Muscle layer of duodenum (tissue), 2 donors: ENCODE results near the gene DGLUCY.
"Not testable (repeated sequence)": the region's sequence is repeated elsewhere in the genome, so short reads cannot be mapped to it uniquely, and the experiment has no call there.

ENCODE experiments used
- H3K27ac ChIP-seq: one replicate; pipeline ENCODE4 v1.7.0; 2013; ENCODE audit warnings: mild to moderate bottlenecking, low read length
- H3K27me3 ChIP-seq: one replicate; pipeline ENCODE4 v1.7.0; 2013; ENCODE audit warnings: low read depth, mild to moderate bottlenecking, control low read depth, low read length
- H3K36me3 ChIP-seq, 2 donors: one replicate each; pipeline ENCODE4 v1.7.0; 2013; ENCODE audit warnings: low read length in 2 of 2, control low read depth in 1 of 2, mild to moderate bottlenecking in 1 of 2; ENCODE audit not compliant: insufficient read depth in 2 of 2, control insufficient read depth in 1 of 2
- H3K4me1 ChIP-seq, 2 donors: one replicate each; pipeline ENCODE4 v1.7.0; 2013; ENCODE audit warnings: low read length in 2 of 2, mild to moderate bottlenecking in 2 of 2, control low read depth in 1 of 2, moderate library complexity in 1 of 2; ENCODE audit not compliant: insufficient read depth in 2 of 2, control insufficient read depth in 1 of 2
- H3K4me3 ChIP-seq, 2 donors: one replicate each; pipeline ENCODE4 v1.7.0; 2013; ENCODE audit warnings: low read length in 2 of 2, low read depth in 1 of 2, mild to moderate bottlenecking in 1 of 2
- H3K9me3 ChIP-seq, 2 donors: one replicate each; pipeline ENCODE4 v1.7.0; 2013; ENCODE audit warnings: low read length in 2 of 2, control low read depth in 1 of 2, mild to moderate bottlenecking in 1 of 2; ENCODE audit not compliant: control insufficient read depth in 1 of 2
- donor health status: healthy.

DGLUCY gene

DNA sequence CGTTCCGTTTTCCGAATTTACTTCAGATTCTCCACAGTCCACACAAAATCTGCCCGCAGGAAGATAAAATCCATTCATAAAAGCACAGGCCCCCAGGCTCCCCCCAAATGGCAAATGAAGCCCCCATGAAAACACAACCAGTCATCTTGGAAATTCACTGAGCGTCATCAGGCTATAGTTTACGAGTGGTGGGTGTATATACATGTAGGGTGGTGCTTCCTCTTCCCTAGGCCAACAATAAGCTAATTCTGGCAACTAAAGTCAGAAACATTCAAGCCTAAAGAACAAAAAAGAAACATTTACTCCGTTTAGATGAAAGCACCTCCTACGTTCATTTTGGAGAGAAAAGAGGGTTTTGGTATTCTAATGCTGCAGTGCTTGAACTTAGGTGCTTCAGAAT lies 124.8 kb downstream of the DGLUCY start:
- H3K36me3 ChIP-seq: no peaks in the 10 kb centered on the region
- peaks cover 0 to 3% of the 10 kb centered on the region in 2 donors for H3K9me3 ChIP-seq
- no peak overlapping the region for H3K27ac ChIP-seq
- H3K4me3 ChIP-seq: no peak overlapping the region
- H3K27me3 ChIP-seq: no peaks in the 10 kb centered on the region
- peaks cover under 1 to 5% of the 10 kb centered on the region in 2 donors for H3K4me1 ChIP-seq

DNA sequence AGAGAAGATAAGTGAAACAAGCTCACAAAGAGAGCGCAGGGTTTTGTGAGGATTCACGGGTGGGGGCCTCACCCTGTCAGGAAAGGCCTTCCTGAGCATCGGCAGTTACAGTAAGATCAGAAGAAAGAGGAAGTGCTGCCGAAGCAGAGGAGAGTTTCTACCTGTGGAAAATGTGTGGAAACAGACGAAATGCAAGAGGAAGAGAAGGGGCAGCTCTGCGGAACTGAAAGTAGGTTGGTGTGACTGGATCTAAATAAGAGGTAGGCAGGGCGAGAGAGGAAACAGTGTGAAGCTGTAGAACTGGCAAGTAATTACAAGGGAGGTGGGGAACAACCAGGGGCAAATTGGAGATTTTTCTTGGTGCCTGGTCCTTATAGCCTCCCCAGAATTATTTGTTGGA lies 128.0 kb downstream of the DGLUCY start:
- peaks cover 5 to 15% of the 10 kb centered on the region in 2 donors for H3K4me1 ChIP-seq
- H3K27me3 ChIP-seq: no peaks in the 10 kb centered on the region
- no peaks in the 10 kb centered on the region for H3K36me3 ChIP-seq
- H3K4me3 ChIP-seq: no peak overlapping the region
- H3K9me3 ChIP-seq: no peaks in the 10 kb centered on the region
- no peak overlapping the region for H3K27ac ChIP-seq

DNA sequence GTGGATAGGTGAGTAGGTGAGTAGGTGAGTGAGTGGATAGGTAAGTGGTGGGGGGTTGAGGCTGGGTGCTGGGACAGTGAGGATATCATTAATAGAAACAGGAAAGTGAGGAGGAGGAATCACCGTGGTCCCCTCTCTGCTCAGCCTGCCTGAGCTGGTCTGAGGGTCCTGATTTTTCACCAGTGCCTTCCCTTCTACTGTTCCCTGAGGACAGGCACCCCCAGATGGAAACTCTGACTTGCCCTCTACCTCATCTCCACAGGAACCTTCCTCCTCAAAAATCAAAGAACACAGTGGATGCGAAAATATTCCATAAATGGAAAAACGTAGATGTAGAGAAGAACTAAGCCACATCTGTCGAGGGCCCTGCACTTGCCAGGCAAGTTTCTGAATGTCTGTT lies 128.8 kb downstream of the DGLUCY start:
- Histone ChIP-seq H3K4me1 (peaks cover 5 to 15% of the 10 kb centered on the region in 2 donors), H3K9me3 (peaks cover 0 to 2% of the 10 kb centered on the region in 2 donors), H3K4me3 (peak overlapping the region in 1 of 2 donors; percentile 27), H3K27ac (peak overlapping the region; percentile 45), H3K27me3 (no peaks in the 10 kb centered on the region), H3K36me3 (no peaks in the 10 kb centered on the region)

DNA sequence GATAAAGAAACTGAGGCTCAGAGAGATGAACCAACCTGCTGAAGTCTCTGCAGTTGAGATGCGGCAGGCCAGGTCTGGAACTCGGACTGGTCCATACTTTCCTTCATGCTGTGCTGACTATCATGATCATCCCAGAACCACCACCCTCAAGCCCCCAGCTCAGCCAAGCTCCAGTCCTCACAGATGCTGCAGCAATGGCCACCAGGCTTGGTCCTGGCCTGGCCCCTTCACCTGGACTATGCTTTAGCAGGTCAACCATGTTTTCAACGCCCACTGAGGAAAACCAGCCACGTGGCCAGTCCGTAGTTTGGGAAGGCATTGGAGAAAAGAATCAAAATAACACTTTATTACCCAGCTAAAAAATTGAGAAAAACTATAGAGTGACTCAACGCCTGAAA lies 129.2 kb downstream of the DGLUCY start:
- peak overlapping the region; percentile 45 for H3K27ac ChIP-seq
- no peaks in the 10 kb centered on the region for H3K27me3 ChIP-seq
- H3K4me1 ChIP-seq: peaks cover 5 to 15% of the 10 kb centered on the region in 2 donors
- H3K36me3 ChIP-seq: no peaks in the 10 kb centered on the region
- H3K9me3 ChIP-seq: peaks cover 0 to 3% of the 10 kb centered on the region in 2 donors
- peak overlapping the region in 1 of 2 donors; percentile 27 for H3K4me3 ChIP-seq

DNA sequence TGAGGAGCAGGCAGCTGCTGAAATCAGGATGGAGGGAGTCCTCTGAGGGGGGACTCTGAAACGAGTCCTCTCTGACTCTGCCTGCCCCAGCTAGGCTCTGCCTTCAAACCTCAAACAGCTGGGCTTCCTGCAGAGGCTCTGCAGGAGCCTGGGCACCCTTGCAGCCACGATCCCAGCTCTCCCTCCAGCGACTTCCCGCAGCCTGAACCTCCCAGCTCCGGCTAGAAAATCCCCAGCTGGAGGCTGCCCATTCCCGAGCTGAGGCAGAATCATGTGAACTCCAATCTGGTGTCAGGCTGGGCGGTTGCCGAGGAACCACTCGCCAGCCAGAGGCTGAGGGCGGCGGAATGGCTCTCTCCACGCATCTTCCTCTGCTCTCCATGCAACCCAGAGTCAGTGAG lies 130.6 kb downstream of the DGLUCY start, which contains the start of gene GPR68:
GPR68 (minus strand) TSS at position 204 of the 401 bp plus-strand sequence. CDS start 9,654 bp downstream, outside the sequence.
- Histone ChIP-seq H3K27ac (peak within 1 kb of the TSS; percentile 45), H3K9me3 (peaks cover 0 to 3% of the 10 kb centered on the region in 2 donors), H3K27me3 (no peaks in the 10 kb centered on the region), H3K4me3 (peak within 1 kb of the TSS; percentile 19 to 27), H3K4me1 (peaks cover 5 to 15% of the 10 kb centered on the region in 2 donors), H3K36me3 (no peaks in the 10 kb centered on the region)

DNA sequence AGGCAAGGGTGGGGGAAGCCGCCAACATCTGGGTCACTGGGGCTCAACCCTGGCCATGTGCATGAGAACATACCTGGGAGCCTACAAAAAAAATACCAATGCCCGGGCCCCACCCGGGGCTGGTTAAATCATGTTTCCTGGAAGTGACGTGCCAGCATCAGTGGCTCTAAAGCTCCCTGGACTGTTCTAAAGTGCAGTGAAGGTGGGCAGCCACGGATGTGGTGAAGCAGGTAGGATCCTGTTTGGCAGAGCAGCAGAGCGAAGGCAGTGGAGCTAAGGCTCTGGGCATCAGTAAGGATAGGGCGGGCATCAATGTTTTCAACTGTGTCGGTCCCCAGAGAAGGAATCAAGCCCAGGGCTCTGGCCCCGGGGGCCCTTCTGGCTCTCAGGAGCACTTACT lies 131.2 kb downstream of the DGLUCY start:
- H3K27me3 ChIP-seq: no peaks in the 10 kb centered on the region
- no peak overlapping the region for H3K27ac ChIP-seq
- H3K9me3 ChIP-seq: peaks cover 0 to 3% of the 10 kb centered on the region in 2 donors
- peaks cover 5 to 15% of the 10 kb centered on the region in 2 donors for H3K4me1 ChIP-seq
- H3K4me3 ChIP-seq: peak overlapping the region in 1 of 2 donors; percentile 19
- no peaks in the 10 kb centered on the region for H3K36me3 ChIP-seq

DNA sequence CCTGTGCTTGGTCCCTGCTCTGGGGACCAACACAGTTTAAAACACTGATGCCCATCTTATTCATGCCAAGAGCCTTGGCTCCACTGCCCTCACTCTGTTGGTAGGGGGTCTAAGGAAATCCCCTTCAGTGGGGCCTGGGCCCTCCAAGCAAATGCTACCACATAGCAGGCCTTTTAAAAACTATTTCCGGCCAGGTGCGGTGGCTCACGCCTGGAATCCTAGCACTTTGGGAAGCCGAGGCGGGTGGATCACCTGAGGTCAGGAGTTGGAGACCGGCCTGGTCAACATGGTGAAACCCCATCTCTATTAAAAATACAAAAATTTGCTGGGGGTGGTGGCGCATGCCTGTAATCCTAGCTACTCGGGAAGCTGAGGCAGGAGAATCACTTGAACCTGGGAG lies 131.7 kb downstream of the DGLUCY start:
- H3K27me3 ChIP-seq, H3K4me3 ChIP-seq, H3K9me3 ChIP-seq, H3K27ac ChIP-seq, H3K36me3 ChIP-seq: not testable (repeated sequence)
- peaks cover 5 to 19% of the 10 kb centered on the region in 2 donors for H3K4me1 ChIP-seq

DNA sequence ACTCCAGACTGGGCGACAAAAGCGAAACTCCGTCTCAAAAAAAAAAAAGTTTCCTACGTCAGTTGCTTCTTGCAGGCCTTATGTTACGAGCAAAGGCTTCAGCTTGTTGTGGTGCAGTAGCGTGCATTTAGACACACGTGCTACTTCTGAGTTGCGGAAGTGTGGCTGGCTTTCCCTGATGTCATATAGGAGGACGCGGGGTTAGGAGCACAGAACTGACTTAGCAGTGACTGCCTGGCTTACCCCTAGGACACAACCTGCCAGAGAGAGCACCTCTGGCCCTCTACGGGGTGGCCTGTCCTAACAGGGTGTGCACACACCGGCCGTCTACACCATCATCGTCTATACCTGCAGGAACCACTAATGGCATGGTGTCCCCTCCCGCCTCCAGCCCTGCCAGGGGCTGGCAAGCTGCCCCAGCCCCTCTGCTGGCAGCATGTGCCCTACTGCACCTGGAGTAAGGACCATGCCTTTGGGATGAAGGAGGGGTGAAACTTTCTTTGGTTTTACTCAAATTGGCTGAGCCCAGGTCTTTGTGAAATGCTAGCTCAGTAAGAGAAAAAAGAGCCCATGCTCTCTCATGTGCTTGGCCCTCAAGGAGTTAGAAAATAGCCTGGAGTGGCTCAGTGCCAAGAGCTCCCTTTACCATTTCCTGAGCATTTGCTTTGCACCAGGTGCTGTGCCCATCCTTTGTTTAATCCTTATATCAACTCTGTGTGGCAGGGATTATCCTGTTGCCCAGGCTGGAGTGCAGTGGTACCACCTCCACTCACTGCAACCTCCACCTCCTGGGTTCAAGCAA lies 132.4 kb downstream of the DGLUCY start:
- Histone ChIP-seq H3K9me3 (peaks cover 0 to 3% of the 10 kb centered on the region in 2 donors), H3K27ac (no peak overlapping the region), H3K4me1 (peaks cover 5 to 22% of the 10 kb centered on the region in 2 donors), H3K36me3 (no peaks in the 10 kb centered on the region), H3K4me3 (no peak overlapping the region), H3K27me3 (no peaks in the 10 kb centered on the region)

DNA sequence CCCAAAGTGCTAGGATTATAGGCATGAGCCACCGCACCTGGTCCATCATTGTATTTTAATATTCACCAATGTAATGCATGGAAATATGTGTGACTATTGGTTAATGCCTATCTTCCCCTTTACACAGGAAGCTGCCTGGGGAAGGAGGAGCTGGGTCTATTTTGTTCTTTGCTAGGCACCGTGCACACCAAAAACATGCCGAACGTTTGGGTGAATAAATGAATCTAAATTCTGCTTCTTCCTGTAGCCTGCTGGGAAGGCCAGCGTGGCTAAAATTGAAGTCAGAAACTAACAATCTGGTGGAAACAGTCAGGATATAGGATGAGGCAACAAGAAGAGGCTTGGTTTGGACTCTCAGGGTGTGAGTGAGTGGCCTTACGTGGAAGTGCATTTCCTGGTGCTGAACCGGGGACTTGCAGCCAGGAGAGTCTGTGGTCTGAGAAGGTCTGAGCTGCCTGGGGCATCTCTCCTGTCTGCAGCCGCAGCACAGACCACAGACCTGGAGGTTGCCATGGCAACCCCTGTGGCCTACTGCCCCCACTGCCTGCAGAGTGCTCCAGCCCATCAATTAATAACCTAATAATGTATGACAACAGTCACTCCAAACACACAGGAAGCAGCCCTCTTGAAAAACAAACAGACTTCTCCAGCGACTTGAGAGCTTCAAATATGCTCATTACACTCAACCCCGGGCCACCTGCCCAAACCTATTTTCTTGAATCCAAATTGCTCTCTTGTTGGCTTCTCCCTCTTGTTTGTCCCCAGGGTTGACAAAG lies 136.2 kb downstream of the DGLUCY start:
- Histone ChIP-seq H3K4me3 (no peak overlapping the region), H3K36me3 (no peaks in the 10 kb centered on the region), H3K4me1 (peaks cover 0 to 16% of the 10 kb centered on the region in 2 donors), H3K9me3 (peaks cover 0 to 3% of the 10 kb centered on the region in 2 donors), H3K27me3 (no peaks in the 10 kb centered on the region), H3K27ac (no peak overlapping the region)

DNA sequence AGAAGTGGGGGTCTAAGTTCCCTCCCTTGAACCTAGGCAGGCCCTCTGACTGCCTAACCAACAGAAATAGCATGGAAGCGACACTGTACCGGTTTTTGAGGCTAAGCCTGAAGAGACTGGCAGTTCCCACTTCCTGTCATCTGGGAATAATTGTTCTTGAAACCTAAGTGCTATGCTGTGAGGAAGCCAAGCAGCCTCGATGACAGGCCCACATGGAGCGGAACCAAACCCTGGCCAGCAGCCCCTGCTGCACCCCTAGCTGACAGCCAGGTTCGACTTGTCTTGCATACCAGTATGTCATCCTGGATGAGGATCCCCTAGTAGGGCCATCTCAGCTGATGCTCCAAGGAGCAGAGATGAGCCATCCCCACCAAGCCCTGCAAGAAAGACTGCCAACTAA lies 137.0 kb downstream of the DGLUCY start:
- Histone ChIP-seq H3K36me3 (no peaks in the 10 kb centered on the region), H3K9me3 (peaks cover 0 to 3% of the 10 kb centered on the region in 2 donors), H3K27me3 (no peaks in the 10 kb centered on the region), H3K4me1 (peaks cover 0 to 15% of the 10 kb centered on the region in 2 donors), H3K4me3 (no peak overlapping the region), H3K27ac (no peak overlapping the region)
